Left renal pelvis (tissue), 4 donors: ENCODE measurements around the gene ABHD3. TPM values are rescaled to one million over a fixed set of nuclear protein-coding genes. Genes with fewer than 3 reads are reported as not detected.
A peak's percentile ranks its signal among the peaks of the same experiment; 100 is the strongest.
"Not testable (repeated sequence)": the region's sequence is repeated elsewhere in the genome, so short reads cannot be mapped to it uniquely, and the experiment has no call there.

Experiments
- DNase-seq, 4 donors: peaks; one replicate each; pipeline ENCODE4 v3.0.0-alpha.2; 2013; ENCODE audit warnings: low read depth in 4 of 4, low spot score in 3 of 4
- polyA plus RNA-seq, 4 donors: library from polyadenylated mRNA; unstranded; fragments of 120-200 nt; gene quantifications; one replicate each; pipeline ENCODE4 v1.2.1, GENCODE V29; 2013; ENCODE audit not compliant: insufficient read length in 4 of 4

ABHD3 gene
- polyA plus RNA-seq, 4 donors, result 12.1 to 24.5 (median 21.4) TPM

DNA sequence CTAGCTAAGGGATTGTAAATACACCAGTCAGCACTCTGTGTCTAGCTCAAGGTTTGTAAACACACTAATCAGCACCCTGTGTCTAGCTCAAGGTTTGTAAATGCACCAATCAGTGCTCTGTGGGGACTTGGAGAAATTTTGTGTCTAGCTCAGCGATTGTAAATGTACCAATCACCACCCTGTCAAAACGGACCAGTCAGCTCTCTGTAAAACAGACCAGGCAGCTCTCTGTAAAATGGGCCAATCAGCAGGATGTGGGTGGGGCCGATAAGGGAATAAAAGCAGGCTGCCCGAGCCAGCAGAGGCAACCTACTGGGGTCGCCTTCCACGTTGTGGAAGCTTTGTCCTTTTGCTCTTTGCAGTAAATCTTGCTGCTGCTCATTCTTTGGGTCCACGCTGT is 2.6 kb upstream of the ABHD3 start:
- DNase-seq, result not testable (repeated sequence)

DNA sequence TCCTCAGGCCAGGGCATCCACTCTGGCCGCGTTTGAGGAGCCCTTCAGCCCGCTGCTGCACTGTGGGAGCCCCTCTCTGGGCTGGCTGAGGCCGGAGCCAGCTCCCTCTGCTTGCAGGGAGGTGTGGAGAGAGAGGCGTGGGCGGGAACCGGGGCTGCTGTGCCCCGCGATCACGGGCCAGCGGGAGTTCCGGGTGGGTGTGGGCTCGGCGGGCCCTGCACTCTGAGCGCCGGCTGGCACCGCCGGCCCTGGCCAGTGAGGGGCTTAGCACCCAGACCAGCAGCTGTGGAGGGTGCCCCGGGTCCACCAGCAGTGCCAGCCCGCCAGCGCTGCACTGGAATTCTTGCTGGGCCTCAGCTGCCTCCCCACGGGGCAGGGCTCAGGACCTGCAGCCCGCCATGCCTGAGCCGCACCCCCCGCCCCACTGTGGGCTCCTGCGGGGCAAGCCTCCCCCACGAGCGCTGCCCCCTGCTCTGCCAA is 1.9 kb upstream of the ABHD3 start:
- no peak for DNase-seq

- DNase-seq, result no peak
Measured at GRCh38 chr18:21703241-21703820, 1.2 kb downstream of the ABHD3 start.

GRCh38 chr18:21702602-21703001 is 2.0 kb downstream of the ABHD3 start:
- no peak for DNase-seq

DNA sequence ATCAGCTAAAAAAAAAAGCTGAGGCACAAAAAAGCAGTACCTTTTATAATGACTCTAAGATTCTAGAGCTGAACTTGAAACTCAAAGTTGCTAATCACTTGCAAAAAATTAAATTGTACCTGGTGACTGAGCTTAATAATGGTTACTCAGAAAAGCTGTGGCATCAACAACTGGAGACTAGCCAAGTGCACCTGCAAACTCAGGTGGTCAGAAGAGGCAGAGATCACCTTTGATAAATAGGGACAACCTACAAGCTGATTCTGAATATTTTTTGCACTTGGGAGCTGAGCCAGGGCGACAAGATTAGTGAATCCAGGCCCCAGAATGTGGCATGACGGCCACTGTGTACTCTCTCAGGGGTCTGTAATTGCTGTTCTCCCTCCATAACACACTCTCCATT is 3.0 kb downstream of the ABHD3 start:
- no peak for DNase-seq

GRCh38 chr18:21700528-21701075 is 4.0 kb downstream of the ABHD3 start:
- no peak for DNase-seq

GRCh38 chr18:21693322-21693721 is 11.3 kb downstream of the ABHD3 start:
- DNase-seq, result no peak

GRCh38 chr18:21689736-21690135 is 14.8 kb downstream of the ABHD3 start:
- DNase-seq, result no peak

DNA sequence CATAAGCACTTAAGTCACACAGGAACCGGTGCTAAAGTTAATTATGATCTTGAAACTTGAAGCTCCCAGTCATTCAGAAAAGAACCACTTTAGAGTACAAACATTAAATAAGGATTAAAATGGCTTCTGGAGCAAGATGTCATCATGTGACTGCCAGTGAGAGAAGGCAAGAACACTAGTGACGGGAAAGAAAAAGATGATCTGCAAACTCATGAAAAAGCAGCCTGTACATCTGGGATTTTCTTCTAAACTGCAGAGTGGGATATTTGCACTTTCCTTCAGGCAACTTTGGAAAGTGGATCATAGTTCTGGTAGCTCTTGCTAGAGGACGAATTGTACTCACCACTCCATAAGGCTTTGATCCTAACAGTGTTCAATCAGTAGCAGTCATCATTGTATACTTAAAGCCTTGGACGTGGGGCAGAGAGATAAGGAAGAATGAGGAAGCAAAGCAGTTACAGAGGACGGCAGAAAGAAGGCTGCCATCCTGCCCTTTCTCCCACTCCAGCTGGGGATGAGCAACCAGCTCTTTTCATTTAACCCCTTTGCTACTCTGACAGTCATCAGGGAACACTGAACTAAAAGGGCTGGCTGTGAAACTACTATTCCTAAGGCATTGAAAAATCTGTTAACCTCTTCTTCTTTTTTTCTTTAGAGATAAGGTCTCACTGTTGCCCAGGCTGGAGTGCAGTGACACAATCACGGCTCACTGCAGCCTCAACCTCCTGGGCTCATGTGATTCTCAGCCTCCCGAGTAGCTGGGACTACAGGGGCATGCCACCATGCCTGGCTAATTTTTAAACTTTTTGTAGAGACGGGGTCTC is 18.1 kb downstream of the ABHD3 start:
- DNase-seq, result no peak

- not testable (repeated sequence) for DNase-seq
Measured at GRCh38 chr18:21685556-21685981, 19.0 kb downstream of the ABHD3 start.

- no peak for DNase-seq
Measured at GRCh38 chr18:21684731-21685130, 19.8 kb downstream of the ABHD3 start.

DNA sequence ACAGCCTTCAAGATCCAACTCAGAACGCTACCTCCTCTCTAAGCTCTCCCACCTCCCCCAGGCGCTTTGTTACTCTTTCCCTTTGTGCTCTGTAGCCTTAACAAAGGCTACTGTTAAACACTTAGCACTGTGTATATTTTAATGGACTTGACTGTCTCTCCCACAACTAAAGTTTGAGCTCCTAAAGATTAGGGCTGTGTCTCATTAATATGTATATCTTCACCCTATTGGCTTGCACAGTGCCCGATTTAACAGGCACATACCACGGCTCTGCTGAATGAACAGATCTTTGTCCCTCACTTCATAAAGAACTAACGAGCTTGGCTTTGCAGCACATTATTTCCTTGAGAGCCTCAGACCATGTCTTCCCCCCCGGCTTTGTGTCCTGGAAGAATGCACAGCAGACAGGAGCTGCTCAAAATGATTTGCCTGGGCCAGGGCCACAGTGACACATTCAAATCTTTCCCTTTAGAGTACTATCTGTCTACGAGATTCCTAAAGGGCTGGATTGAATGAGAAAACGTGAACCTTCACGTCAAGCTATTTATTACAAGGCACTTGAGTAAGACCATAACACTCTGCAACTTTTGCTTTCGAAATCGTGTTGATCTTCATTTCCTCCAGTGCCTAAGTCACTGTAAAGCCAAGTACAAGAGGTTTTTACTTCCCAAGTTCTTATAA is 22.1 kb downstream of the ABHD3 start:
- peak in 2 of 4 donors; percentile 45 to 46 for DNase-seq

GRCh38 chr18:21680161-21680560 is 24.4 kb downstream of the ABHD3 start:
- DNase-seq, result no peak

- no peak for DNase-seq
Measured at GRCh38 chr18:21678859-21679258, 25.7 kb downstream of the ABHD3 start.

DNA sequence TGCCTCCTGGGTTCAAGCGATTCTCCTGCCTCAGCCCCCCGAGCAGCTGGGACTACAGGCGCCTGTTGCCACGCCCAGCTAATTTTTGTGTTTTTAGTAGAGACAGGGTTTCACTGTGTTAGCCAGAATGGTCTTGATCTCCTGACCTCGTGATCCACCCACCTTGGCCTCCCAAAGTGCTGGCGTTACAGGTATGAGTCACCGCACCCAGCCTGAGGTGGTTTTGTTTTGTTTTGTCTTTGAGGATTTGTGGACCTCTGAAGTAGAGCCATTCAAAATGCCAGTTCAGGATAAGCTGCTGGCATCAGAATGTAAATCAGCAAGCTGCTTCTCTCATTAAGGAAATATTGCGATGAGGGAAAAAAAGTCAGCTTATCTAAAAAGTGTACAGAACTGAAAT is 29.2 kb downstream of the ABHD3 start:
- DNase-seq, result not testable (repeated sequence)

DNA sequence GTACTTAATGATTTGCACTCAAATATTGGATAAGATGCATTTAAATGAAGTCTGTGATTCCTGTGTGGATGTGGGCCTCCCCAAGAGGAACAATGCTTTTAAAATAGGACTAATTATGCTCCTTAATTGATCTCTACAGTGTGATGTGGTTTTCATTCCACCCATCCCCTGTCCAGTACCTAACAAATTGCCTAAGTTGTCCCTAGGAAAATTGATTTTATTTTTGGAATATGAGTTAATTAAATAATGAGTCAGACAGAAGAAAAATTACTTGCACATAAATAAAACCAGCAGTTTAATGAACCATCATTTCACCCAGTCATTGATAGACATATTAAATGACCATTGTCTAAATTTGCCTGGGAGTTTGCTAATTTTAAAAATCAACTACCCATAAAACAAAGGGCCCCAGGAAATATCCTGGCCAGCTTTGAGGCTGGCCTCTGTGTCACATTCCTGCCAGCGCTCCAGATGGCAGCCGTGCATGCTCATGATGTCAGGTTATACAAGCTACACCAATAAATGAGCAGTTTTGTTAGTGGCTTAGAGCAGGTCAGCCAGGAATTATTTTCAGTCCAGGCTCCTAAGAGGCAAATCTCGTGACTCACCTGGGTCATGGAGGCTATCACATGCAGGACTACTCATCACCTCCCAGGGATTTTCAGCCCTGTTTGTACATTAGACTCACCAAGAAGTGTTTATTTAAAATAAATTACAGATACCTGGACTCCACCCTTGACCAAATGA is 31.9 kb downstream of the ABHD3 start:
- DNase-seq, result peak in 2 of 4 donors; percentile 10 to 27

DNA sequence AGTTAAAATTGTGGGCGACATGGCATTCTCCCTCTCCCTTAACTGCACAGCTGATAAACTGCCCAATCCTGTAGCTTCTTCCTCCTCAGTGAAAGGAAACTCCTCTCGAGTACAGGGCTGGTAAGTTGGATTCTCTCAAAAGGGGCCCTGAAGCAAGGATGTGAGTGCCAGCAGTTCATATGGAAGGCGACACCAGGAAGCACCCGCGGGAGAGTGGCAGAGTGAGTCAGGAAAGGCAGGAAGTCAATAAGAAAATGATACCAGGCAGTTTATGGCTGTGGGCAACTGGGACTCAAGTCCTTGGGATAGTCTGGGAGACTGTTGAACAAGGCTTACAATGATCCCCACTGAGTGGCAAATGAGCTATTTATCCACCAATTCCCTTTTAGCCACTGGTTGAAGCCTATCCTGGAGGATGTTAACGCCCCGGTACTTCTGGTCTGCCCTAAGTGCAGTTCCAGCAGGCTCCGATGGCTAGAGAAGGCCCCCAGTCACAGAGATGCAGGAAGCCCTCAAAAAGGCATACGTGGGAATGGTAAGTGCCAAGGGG is 34.8 kb downstream of the ABHD3 start:
- no peak for DNase-seq

DNA sequence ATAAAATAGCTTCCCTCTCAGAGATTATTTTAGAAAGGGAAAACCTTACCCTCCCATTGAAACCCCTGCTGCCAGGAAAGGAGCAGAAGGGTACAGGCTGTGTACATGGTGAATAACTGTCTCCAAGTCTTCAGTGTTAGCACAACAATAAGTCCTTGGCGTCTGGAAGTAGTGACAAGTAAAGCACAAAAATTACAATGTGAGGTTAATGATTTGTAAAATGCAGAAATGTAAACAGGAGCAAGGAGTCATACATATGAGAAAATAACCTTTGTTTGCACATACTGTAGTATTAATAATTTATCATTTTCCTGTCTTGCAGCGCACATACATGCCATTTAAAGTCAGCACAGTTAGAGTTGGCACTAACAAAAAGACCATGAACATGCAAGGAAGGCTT is 40.5 kb downstream of the ABHD3 start:
- DNase-seq, result no peak

GRCh38 chr18:21663578-21663977 is 41.0 kb downstream of the ABHD3 start:
- DNase-seq, result no peak

DNA sequence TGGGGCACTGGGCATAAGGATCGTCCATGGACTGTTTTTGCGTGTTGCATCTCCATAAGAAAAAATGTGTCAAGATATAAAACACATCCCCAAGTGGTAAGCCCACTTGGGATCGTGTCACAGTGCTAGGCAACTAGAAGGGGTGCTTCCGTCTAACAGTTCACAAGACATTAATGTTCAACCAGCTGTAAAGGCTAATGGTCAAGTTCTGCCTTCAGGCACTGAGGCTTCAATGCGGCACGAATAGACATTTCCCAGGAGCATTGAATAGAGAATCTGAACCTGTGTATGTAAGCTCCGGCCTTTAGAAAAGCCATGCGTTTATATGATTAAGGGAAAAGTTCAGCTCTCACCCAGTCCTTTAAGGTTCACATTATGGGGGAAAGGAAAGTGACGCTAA is 42.0 kb downstream of the ABHD3 start:
- no peak for DNase-seq
